Measurements from ENCODE around the gene AKNA. TPM values are rescaled to one million over a fixed set of nuclear protein-coding genes. Genes with fewer than 3 reads are reported as not detected.

Gene AKNA
- total RNA-seq, 1 experiment from 2014 or later: 14.4 TPM

GRCh38 chr9:114296338-114296737 is 91.4 kb downstream of the AKNA start:
- no peaks in the 10 kb centered on the region for H3K36me3 ChIP-seq (ENCODE audit: low read depth)
- intact Hi-C loops (cut with micrococcal nuclease; ENCODE audit: unreplicated experiment): no loop called here

GRCh38 chr9:114294664-114295063 is 93.1 kb downstream of the AKNA start:
- no peak overlapping the region for H2AFZ ChIP-seq
- TF ChIP-seq EZH2 (IDR thresholded peaks at IDR 0.05; ENCODE audit: low read depth): no peak
- TF ChIP-seq, protein P1, sequence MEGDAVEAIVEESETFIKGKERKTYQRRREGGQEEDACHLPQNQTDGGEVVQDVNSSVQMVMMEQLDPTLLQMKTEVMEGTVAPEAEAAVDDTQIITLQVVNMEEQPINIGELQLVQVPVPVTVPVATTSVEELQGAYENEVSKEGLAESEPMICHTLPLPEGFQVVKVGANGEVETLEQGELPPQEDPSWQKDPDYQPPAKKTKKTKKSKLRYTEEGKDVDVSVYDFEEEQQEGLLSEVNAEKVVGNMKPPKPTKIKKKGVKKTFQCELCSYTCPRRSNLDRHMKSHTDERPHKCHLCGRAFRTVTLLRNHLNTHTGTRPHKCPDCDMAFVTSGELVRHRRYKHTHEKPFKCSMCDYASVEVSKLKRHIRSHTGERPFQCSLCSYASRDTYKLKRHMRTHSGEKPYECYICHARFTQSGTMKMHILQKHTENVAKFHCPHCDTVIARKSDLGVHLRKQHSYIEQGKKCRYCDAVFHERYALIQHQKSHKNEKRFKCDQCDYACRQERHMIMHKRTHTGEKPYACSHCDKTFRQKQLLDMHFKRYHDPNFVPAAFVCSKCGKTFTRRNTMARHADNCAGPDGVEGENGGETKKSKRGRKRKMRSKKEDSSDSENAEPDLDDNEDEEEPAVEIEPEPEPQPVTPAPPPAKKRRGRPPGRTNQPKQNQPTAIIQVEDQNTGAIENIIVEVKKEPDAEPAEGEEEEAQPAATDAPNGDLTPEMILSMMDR (conservative IDR thresholded peaks at IDR 0.05): no peak
- H3K4me1 ChIP-seq (replicated peaks; ENCODE audit: insufficient read depth): no peaks in the 10 kb centered on the region
- H3K36me3 ChIP-seq (ENCODE audit: low read depth): no peaks in the 10 kb centered on the region
- H3K79me2 ChIP-seq (ENCODE audit: low read depth): no peaks in the 10 kb centered on the region
- H3K27me3 ChIP-seq (ENCODE audit: insufficient read depth, low read depth): peaks cover 14% of the 10 kb centered on the region
- no TSS peak for BruUV-seq (replicated peaks)
- DNase-seq: no peak
- CTCF ChIA-PET: interaction anchor here (0.6 kb wide), 1 partner anchor 134 kb away, joined by 6 read pairs; no protein-coding TSS in a partner anchor
- no peaks in the 10 kb centered on the region for H3K9me2 ChIP-seq (ENCODE audit: insufficient read depth)
- no peaks in the 10 kb centered on the region for H4K20me1 ChIP-seq (ENCODE audit: insufficient read depth)
- H3K4me3 ChIP-seq: no peak overlapping the region
- peaks cover 3% of the 10 kb centered on the region; the same call in 1 of the 2 replicates for H3K9me3 ChIP-seq (ENCODE audit: insufficient read depth, low read depth)
- no peaks in the 10 kb centered on the region for H3F3A ChIP-seq (ENCODE audit: insufficient read depth, low read depth)
- no peak overlapping the region for H3K4me2 ChIP-seq
- intact Hi-C loops (cut with micrococcal nuclease; ENCODE audit: unreplicated experiment): no loop called here
- POLR2A ChIA-PET (ENCODE audit: unreplicated experiment): no interaction called here
- no peak overlapping the region for H3K27ac ChIP-seq

More at GRCh38 chr9:114296338-114296737, 91.4 kb downstream of the AKNA start:
- Histone ChIP-seq H3K9me3 (ENCODE audit: insufficient read depth, low read depth) (peaks cover 3% of the 10 kb centered on the region; the same call in 1 of the 2 replicates), H3K4me3 (no peak overlapping the region), H3K4me2 (no peak overlapping the region), H4K20me1 (ENCODE audit: insufficient read depth) (no peaks in the 10 kb centered on the region), H3F3A (ENCODE audit: insufficient read depth, low read depth) (no peaks in the 10 kb centered on the region), H3K27me3 (ENCODE audit: insufficient read depth, low read depth) (peaks cover 14% of the 10 kb centered on the region), H3K79me2 (ENCODE audit: low read depth) (no peaks in the 10 kb centered on the region), H3K4me1 (replicated peaks; ENCODE audit: insufficient read depth) (no peaks in the 10 kb centered on the region), H3K27ac (no peak overlapping the region), H2AFZ (no peak overlapping the region), H3K9me2 (ENCODE audit: insufficient read depth) (no peaks in the 10 kb centered on the region)
- no peak for DNase-seq
- ChIA-PET POLR2A (ENCODE audit: unreplicated experiment) (no interaction called here), CTCF (no interaction called here)
- no peak for TF ChIP-seq EZH2 (IDR thresholded peaks at IDR 0.05; ENCODE audit: low read depth)
- BruUV-seq (replicated peaks): no TSS peak

- Histone ChIP-seq H2AFZ (no peak overlapping the region), H3K4me2 (no peak overlapping the region), H4K20me1 (ENCODE audit: insufficient read depth) (no peaks in the 10 kb centered on the region), H3F3A (ENCODE audit: insufficient read depth, low read depth) (no peaks in the 10 kb centered on the region), H3K9me3 (ENCODE audit: insufficient read depth, low read depth) (peaks cover 3% of the 10 kb centered on the region; the same call in 1 of the 2 replicates), H3K36me3 (ENCODE audit: low read depth) (no peaks in the 10 kb centered on the region), H3K27me3 (ENCODE audit: insufficient read depth, low read depth) (peaks cover 14% of the 10 kb centered on the region), H3K4me3 (no peak overlapping the region), H3K4me1 (replicated peaks; ENCODE audit: insufficient read depth) (no peaks in the 10 kb centered on the region), H3K9me2 (ENCODE audit: insufficient read depth) (no peaks in the 10 kb centered on the region), H3K27ac (no peak overlapping the region), H3K79me2 (ENCODE audit: low read depth) (no peaks in the 10 kb centered on the region)
- TF ChIP-seq EZH2 (IDR thresholded peaks at IDR 0.05; ENCODE audit: low read depth): no peak
- TF ChIP-seq, protein P1 (conservative IDR thresholded peaks at IDR 0.05): no peak
- intact Hi-C loops (cut with micrococcal nuclease; ENCODE audit: unreplicated experiment): loop anchor here (1.0 to 2.0 kb wide), 4 partner anchors 137 to 555 kb away; partner anchors contain the start of gene COL27A1
- DNase-seq: no peak
- no TSS peak for BruUV-seq (replicated peaks)
- ChIA-PET CTCF (interaction anchor here (0.6 kb wide), 1 partner anchor 225 kb away, joined by 9 read pairs; no protein-coding TSS in a partner anchor), POLR2A (ENCODE audit: unreplicated experiment) (no interaction called here)
These were observed 95.7 kb downstream of the AKNA start for GRCh38 chr9:114291886-114292590.

Measured in PC-9 (cell line).